HUES48 (cell line): ENCODE data around the gene TMEM132C.

Experiments
- H3K27ac ChIP-seq: one replicate; pipeline ENCODE4 v1.7.0; 2013; ENCODE audit warnings: low read depth, low read length, inconsistent platforms
- H3K27me3 ChIP-seq: 2 replicates; pipeline ENCODE4 v1.6.1; 2013; ENCODE audit warnings: mild to moderate bottlenecking, low read length; ENCODE audit not compliant: control insufficient read depth, insufficient read depth
- H3K36me3 ChIP-seq: 2 replicates; pipeline ENCODE4 v1.6.1; 2013; ENCODE audit warnings: low read length; ENCODE audit not compliant: control insufficient read depth, insufficient read depth
- H3K4me1 ChIP-seq: 2 replicates; pipeline ENCODE4 v1.6.1; 2013; ENCODE audit warnings: mild to moderate bottlenecking, low read length; ENCODE audit not compliant: control insufficient read depth, insufficient read depth
- H3K4me3 ChIP-seq: 2 replicates; pipeline ENCODE4 v1.5.1; 2013; ENCODE audit warnings: mild to moderate bottlenecking, low read depth, low read length
- H3K9ac ChIP-seq: 2 replicates; pipeline ENCODE4 v1.6.1; 2013; ENCODE audit warnings: mild to moderate bottlenecking, low read depth, low read length, moderate library complexity
- H3K9me3 ChIP-seq: 2 replicates; pipeline ENCODE4 v1.6.1; 2013; ENCODE audit warnings: low read length; ENCODE audit not compliant: control insufficient read depth, insufficient read depth

Gene TMEM132C

DNA sequence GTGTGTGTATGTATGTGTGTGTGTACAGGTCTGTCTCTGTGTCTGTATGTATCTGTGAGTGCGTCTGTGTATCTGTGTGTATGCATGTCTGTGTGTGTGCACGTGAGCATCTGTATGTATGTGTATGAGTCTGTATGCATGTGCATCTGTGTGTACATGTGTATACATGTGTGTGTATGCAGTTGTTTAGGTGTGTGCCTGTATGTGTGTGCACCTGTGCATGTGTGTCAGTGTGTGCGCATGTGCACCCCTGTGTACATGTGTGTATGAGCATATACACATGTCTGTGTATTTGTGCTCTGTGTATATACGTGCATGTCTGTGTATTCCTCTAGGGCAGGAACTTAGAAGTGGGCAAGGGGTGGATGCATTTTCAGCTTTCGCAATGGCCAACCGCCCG is 116.0 kb downstream of the TMEM132C start:
- Histone ChIP-seq H3K4me3 (no peak overlapping the region), H3K27me3 (peaks cover 70% of the 10 kb centered on the region)

DNA sequence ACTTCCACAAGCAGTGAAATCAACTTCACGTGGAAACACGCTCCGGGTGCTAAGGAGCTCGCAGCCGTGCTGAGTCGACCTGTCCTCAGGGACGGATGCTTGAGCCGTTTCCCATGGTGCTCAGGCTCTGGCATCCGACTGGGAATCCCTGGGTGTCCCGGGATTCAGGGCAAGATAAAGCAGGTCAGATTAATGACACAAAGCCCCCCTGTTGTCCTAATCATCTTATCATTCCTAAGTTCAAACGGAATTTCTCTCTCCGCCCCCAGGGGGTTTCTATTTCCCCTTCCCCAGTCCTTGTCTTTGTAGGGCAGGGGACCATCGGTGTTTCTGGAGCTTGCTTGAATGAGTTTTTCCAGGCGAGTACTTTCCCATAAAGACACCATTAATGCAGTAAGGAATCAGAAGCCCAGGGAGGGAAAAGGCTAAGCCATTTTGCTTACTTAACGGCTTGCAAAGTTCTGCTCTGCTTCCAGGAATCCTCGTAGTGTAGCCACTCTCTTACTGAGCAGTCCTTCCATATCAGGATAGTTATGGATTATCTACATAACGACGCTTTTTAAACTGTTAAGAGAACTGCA is 116.5 kb downstream of the TMEM132C start:
- H3K4me1 ChIP-seq = peaks cover 9% of the 10 kb centered on the region; the same call in 1 of the 2 replicates
- H3K36me3 ChIP-seq = no peaks in the 10 kb centered on the region
- H3K9me3 ChIP-seq = no peaks in the 10 kb centered on the region
- no peak overlapping the region for H3K4me3 ChIP-seq
- peak overlapping the region; percentile 46 for H3K27ac ChIP-seq
- H3K27me3 ChIP-seq = peaks cover 70% of the 10 kb centered on the region
- no peak overlapping the region for H3K9ac ChIP-seq

More for the DNA sequence above, 116.0 kb downstream of the TMEM132C start:
- peaks cover 9% of the 10 kb centered on the region; the same call in 1 of the 2 replicates for H3K4me1 ChIP-seq
- H3K36me3 ChIP-seq = no peaks in the 10 kb centered on the region
- H3K9ac ChIP-seq = no peak overlapping the region
- peak overlapping the region; percentile 46 for H3K27ac ChIP-seq
- H3K9me3 ChIP-seq = no peaks in the 10 kb centered on the region

DNA sequence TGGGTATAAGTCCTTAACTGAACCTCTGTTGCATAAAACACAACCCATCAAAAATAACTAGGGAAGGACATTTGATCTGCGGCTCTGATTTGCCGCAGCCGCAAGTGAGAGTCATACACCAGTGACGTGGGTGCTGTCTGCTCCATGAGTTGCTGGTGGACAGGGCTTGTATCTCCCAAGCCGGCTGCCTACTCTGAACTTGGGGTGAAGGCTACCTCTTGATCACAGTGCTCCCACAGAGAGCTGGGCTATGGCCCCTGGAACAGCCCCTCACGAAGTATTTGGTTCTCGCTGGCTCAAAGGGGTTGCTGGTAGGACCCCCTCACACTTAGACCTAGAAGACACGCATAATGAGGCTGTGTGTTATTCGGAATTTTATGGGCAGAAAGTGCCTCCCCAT is 118.8 kb downstream of the TMEM132C start:
- Histone ChIP-seq H3K27ac (no peak overlapping the region), H3K36me3 (no peaks in the 10 kb centered on the region), H3K4me3 (no peak overlapping the region)

DNA sequence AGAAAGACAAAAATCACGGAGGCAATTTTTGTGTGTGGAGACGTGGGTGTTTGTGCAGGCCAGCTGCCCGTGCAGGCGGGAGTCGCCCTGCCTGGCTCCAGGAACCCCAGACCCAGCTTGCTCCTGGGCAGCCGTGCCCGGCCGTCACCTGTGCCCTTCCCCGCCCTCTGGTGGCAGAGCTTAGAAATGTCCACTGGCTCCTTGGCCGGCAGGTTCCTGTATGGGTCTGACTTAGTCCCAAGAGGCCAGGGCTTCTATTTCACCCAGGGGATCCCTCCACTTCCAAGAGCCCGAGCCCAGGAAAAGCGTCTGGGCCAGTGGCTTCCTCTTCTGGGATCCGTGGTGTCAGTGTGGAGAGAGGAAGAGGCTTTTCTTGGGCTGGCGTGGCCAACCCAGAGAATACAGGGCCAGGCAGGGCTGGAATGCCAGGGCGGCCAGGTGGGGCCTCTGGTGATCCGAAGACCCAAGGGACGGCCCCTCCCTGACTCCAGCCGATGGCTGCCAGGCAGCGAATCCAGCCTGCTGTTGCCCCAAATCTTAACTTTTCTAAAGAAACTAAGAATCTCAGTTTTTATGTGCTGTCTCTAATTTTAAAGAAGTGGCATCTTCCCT is 120.9 kb downstream of the TMEM132C start:
- Histone ChIP-seq H3K9ac (no peak overlapping the region), H3K27me3 (peaks cover 28% of the 10 kb centered on the region), H3K36me3 (no peaks in the 10 kb centered on the region), H3K4me3 (no peak overlapping the region), H3K4me1 (peaks cover 9% of the 10 kb centered on the region; the same call in 1 of the 2 replicates), H3K27ac (no peak overlapping the region), H3K9me3 (no peaks in the 10 kb centered on the region)

More for the DNA sequence above, 118.8 kb downstream of the TMEM132C start:
- peaks cover 9% of the 10 kb centered on the region; the same call in 1 of the 2 replicates for H3K4me1 ChIP-seq
- H3K27me3 ChIP-seq = peaks cover 49% of the 10 kb centered on the region
- no peak overlapping the region for H3K9ac ChIP-seq
- no peaks in the 10 kb centered on the region for H3K9me3 ChIP-seq

DNA sequence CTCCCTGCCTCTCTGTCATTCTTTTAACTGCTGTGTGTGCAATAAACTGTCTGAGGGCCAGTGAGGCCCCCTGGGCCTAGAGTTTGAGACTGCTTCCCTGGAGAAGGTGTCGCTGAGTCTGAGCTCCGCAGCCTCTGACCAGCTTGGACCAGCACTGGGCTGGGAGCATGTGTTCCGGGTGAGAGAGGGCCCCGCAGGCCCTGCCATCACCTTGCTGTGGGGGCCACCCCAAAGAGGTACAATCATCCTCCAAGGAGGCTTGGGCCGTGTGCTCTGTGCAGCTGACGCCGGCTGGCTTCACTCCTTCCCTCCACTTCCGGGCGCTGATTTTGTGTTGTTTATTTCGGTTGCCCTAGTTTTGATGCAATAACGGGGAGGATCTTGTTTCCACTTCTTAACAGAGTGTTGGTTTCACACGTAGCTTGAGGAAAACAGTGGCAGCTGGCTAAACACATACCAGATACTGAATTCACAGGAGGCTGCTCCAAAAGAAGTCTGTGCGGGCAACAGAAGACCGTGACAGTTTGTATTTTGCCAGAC is 121.6 kb downstream of the TMEM132C start:
- Histone ChIP-seq H3K4me1 (peaks cover 5% of the 10 kb centered on the region; the same call in 1 of the 2 replicates), H3K27ac (no peak overlapping the region), H3K9ac (no peak overlapping the region), H3K27me3 (peaks cover 24% of the 10 kb centered on the region), H3K9me3 (no peaks in the 10 kb centered on the region), H3K4me3 (no peak overlapping the region), H3K36me3 (no peaks in the 10 kb centered on the region)

DNA sequence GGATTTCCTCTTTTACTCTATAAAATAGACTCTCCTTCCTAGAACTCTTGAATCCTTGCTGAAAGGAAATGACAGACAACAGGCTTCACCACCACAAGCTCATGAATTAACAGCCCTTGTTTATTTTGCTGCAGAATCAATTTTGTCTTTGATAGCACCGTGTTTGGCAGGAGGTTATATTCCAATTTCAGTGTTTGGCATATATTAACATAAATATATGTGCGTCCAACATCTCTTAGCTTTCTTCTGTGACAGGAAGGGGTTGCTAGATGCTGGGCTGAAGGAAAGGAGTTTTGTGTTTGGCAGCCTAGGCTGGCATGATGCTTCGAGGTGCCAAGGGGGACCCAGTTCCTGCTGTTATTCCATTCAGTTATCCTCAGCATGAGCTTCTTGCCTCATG is 126.4 kb downstream of the TMEM132C start:
- H3K9ac ChIP-seq = no peak overlapping the region
- H3K27ac ChIP-seq = no peak overlapping the region
- H3K27me3 ChIP-seq = no peaks in the 10 kb centered on the region
- no peaks in the 10 kb centered on the region for H3K4me1 ChIP-seq
- no peak overlapping the region for H3K4me3 ChIP-seq
- no peaks in the 10 kb centered on the region for H3K36me3 ChIP-seq
- no peaks in the 10 kb centered on the region for H3K9me3 ChIP-seq

DNA sequence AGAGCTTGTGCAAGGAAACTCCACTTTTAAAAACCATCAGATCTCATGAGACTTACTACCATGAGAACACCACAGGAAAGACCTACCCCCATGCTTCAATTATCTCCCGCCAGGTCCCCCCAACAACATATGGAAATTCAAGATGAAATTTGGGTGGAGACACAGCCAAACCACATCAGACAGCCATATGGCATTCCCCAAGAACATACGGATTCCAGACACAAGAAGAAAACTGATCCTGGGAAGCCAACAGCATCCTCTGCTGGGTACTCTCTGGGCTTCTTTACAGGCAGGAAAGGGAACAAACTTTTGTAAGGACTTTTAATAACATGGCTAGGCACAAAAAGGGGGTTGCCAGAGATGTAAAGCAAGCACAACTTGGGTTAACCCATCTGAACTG is 127.2 kb downstream of the TMEM132C start:
- no peak overlapping the region for H3K9ac ChIP-seq
- no peaks in the 10 kb centered on the region for H3K9me3 ChIP-seq
- no peak overlapping the region for H3K4me3 ChIP-seq
- no peaks in the 10 kb centered on the region for H3K36me3 ChIP-seq
- no peak overlapping the region for H3K27ac ChIP-seq
- peaks cover 6% of the 10 kb centered on the region; the same call in 1 of the 2 replicates for H3K4me1 ChIP-seq
- H3K27me3 ChIP-seq = no peaks in the 10 kb centered on the region

DNA sequence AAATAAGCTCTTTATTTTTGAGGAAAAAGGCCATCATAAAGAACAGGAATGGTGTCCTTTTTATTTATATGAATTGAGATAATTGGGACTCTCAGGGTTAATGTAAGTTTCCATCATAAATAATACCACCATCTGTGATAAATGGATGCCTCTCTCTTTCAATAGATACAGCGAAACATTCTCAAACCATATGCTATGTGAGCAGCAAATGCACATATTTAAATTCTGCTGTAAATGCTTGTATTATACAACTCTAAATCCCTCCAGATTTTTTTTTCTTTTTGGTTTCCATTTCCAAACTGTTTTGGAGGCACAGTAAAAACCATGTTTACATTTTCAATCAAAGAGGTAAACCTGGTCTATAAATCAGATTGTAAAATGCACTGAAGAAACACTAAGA is 132.3 kb downstream of the TMEM132C start:
- no peaks in the 10 kb centered on the region for H3K27me3 ChIP-seq
- H3K4me1 ChIP-seq = peaks cover 12% of the 10 kb centered on the region
- H3K36me3 ChIP-seq = no peaks in the 10 kb centered on the region
- no peak overlapping the region for H3K27ac ChIP-seq
- no peak overlapping the region for H3K4me3 ChIP-seq
- H3K9me3 ChIP-seq = no peaks in the 10 kb centered on the region
- no peak overlapping the region for H3K9ac ChIP-seq

DNA sequence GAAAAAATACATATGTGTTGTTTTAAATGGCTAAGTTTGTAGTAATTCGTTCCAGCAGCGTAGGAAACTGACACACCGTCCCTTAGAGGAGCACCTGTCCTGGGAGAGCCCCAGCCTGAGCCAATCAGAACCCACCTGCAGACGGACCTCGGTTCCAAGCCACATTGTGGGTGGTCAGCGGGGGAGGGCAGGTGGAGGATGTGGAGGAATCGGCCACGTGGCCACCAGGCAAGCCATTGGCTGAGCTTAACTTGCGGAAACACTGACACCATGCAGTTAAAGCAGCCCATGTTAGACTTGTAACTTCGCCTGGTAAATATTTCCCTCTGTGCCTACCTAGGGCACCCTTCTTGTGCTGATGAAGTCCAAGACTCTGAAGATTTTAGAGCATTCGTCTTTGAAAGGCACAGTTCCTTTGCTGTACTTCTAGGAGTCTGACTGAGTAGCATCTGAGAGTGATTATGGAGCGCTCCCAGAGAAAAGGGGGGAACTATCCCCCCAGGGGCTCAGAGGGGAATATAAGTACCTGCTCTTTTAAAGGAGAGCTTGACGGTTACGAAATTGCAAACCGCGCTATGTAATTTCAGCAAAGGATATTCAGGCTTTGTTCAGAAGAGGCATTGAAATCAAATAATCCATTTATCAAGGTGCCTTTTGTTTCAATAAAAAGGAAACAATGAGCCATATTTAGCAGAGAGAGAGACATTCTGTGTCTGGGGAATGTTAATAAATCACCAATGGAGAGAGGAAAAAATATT is 135.7 kb downstream of the TMEM132C start:
- Histone ChIP-seq H3K4me3 (no peak overlapping the region), H3K27me3 (no peaks in the 10 kb centered on the region), H3K4me1 (peaks cover 12% of the 10 kb centered on the region), H3K27ac (no peak overlapping the region), H3K36me3 (no peaks in the 10 kb centered on the region), H3K9ac (no peak overlapping the region), H3K9me3 (no peaks in the 10 kb centered on the region)

DNA sequence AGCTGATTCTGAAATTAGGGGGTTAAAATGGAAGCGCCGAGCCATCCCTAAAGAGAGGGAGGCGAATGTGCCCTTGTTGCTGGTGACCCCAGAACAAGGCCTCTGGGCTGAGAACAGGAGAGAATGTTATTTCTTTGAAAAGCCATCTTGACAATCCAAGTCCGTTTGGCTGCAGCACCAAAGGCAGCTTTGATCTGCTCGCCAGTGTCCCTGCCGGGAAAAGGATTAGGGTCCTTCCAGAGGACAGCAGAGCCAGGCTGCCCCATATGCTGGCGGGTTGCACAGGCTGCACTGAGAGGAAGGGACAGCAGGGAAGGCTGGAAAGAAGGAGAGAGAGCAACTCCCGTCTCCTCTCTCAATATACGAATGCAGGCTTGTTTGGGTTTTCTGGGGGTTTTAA is 141.7 kb downstream of the TMEM132C start:
- 0 out of 2 replicates have a peak, but pooled peaks cover 4% of the 10 kb centered on the region for H3K4me1 ChIP-seq
- H3K36me3 ChIP-seq = no peaks in the 10 kb centered on the region
- no peak overlapping the region for H3K9ac ChIP-seq
- H3K9me3 ChIP-seq = no peaks in the 10 kb centered on the region
- no peaks in the 10 kb centered on the region for H3K27me3 ChIP-seq
- no peak overlapping the region for H3K27ac ChIP-seq
- no peak overlapping the region for H3K4me3 ChIP-seq
